ENCODE data around the gene HSPBAP1. TPM values are rescaled to one million over a fixed set of nuclear protein-coding genes. Genes with fewer than 3 reads are reported as not detected.

Gene HSPBAP1
- 6.9 TPM for polyA plus RNA-seq (2012; ENCODE audit: insufficient read depth, insufficient read length, low read depth)

- Histone ChIP-seq H3K27me3 (no peaks in the 10 kb centered on the region), H3K4me1 (no peaks in the 10 kb centered on the region; the same call in 1 of the 2 replicates), H3K4me3 (ENCODE audit: low read depth, low read length) (peak within 1 kb of the TSS; percentile 69), H3K9me3 (no peaks in the 10 kb centered on the region), H3K36me3 (no peaks in the 10 kb centered on the region)
- no peak for TF ChIP-seq CTCF (IDR thresholded peaks at IDR 0.05; ENCODE audit: low read depth, low read length)
- DNase-seq, result peak; percentile 93
Measured at GRCh38 chr3:122793568-122794416, at the start of gene HSPBAP1. TSS of gene HSPBAP1 (minus strand) at chr3:122793831. CDS start at chr3:122793680, 151 bp downstream.

- H3K27me3 ChIP-seq, result no peaks in the 10 kb centered on the region
- H3K4me1 ChIP-seq, result no peaks in the 10 kb centered on the region
- no peak for DNase-seq
- H3K9me3 ChIP-seq, result no peaks in the 10 kb centered on the region
- TF ChIP-seq CTCF (IDR thresholded peaks at IDR 0.05; ENCODE audit: low read depth, low read length), result no peak
- no peaks in the 10 kb centered on the region for H3K36me3 ChIP-seq
- H3K4me3 ChIP-seq (ENCODE audit: low read depth, low read length), result no peak overlapping the region
Measured at GRCh38 chr3:122835590-122835989, 42.0 kb upstream of the HSPBAP1 start.

GRCh38 chr3:122828281-122828680 lies 34.6 kb upstream of the HSPBAP1 start:
- no peaks in the 10 kb centered on the region for H3K9me3 ChIP-seq
- no peaks in the 10 kb centered on the region for H3K36me3 ChIP-seq
- DNase-seq, result no peak
- H3K27me3 ChIP-seq, result no peaks in the 10 kb centered on the region
- TF ChIP-seq CTCF (IDR thresholded peaks at IDR 0.05; ENCODE audit: low read depth, low read length), result no peak
- no peaks in the 10 kb centered on the region for H3K4me1 ChIP-seq
- no peak overlapping the region for H3K4me3 ChIP-seq (ENCODE audit: low read depth, low read length)

GRCh38 chr3:122826278-122826677 lies 32.6 kb upstream of the HSPBAP1 start:
- Histone ChIP-seq H3K36me3 (no peaks in the 10 kb centered on the region), H3K4me1 (no peaks in the 10 kb centered on the region), H3K9me3 (no peaks in the 10 kb centered on the region), H3K4me3 (ENCODE audit: low read depth, low read length) (no peak overlapping the region), H3K27me3 (no peaks in the 10 kb centered on the region)
- no peak for DNase-seq
- TF ChIP-seq CTCF (IDR thresholded peaks at IDR 0.05; ENCODE audit: low read depth, low read length), result no peak

- DNase-seq, result no peak
- Histone ChIP-seq H3K4me3 (ENCODE audit: low read depth, low read length) (no peak overlapping the region), H3K36me3 (no peaks in the 10 kb centered on the region), H3K9me3 (no peaks in the 10 kb centered on the region), H3K4me1 (no peaks in the 10 kb centered on the region), H3K27me3 (no peaks in the 10 kb centered on the region)
- no peak for TF ChIP-seq CTCF (IDR thresholded peaks at IDR 0.05; ENCODE audit: low read depth, low read length)
Measured at GRCh38 chr3:122825460-122825859, 31.8 kb upstream of the HSPBAP1 start.

All from BE2C (cell line).